GM18951 (cell line): ENCODE results near the gene TNNT3.

ENCODE experiments used
- POLR2A ChIP-seq: IDR thresholded peaks from 4 replicates; pipeline ENCODE4 v1.6.1; 2011; ENCODE audit warnings: mild to moderate bottlenecking; ENCODE audit not compliant: insufficient read length, insufficient read depth; ENCODE audit errors: extremely low read depth
- in situ Hi-C: fragments of 300-500 bp; cut with MboI; formaldehyde crosslinking; loops from one replicate; pipeline ENCODE4 v1.12.0; 2022; ENCODE audit warnings: low sequenced_read_pairs, mixed read lengths, inconsistent platforms; ENCODE audit not compliant: unreplicated experiment

TNNT3 gene

GRCh38 chr11:1935156-1936071 lies 15.9 kb downstream of the TNNT3 start:
- TF ChIP-seq POLR2A: no peak
- in situ Hi-C loops: no loop called here

GRCh38 chr11:1936072-1936780 lies 16.7 kb downstream of the TNNT3 start:
- TF ChIP-seq POLR2A: no peak
- in situ Hi-C loops: no loop called here

- TF ChIP-seq POLR2A: no peak
- in situ Hi-C loops: no loop called here
These were observed 17.5 kb downstream of the TNNT3 start for GRCh38 chr11:1936781-1937615.

- TF ChIP-seq POLR2A: no peak
- in situ Hi-C loops: no loop called here
These were observed 18.3 kb downstream of the TNNT3 start for GRCh38 chr11:1937616-1938342.

GRCh38 chr11:1938343-1939005 lies 19.0 kb downstream of the TNNT3 start:
- in situ Hi-C loops: no loop called here
- no peak for TF ChIP-seq POLR2A

GRCh38 chr11:1939006-1939625 lies 19.6 kb downstream of the TNNT3 start:
- TF ChIP-seq POLR2A: no peak

GRCh38 chr11:1939788-1940187 lies 20.3 kb downstream of the TNNT3 start:
- in situ Hi-C loops: loop anchor here (5.0 kb wide), 1 partner anchor 42 kb away; no protein-coding TSS in a partner anchor

More at GRCh38 chr11:1939006-1939625, 19.6 kb downstream of the TNNT3 start:
- in situ Hi-C loops: no loop called here

- in situ Hi-C loops: loop anchor here (5.0 kb wide), 1 partner anchor 45 kb away; no protein-coding TSS in a partner anchor
- TF ChIP-seq POLR2A: no peak
These were observed 23.2 kb downstream of the TNNT3 start for GRCh38 chr11:1942558-1943260.

- no peak for TF ChIP-seq POLR2A
- in situ Hi-C loops: loop anchor here (5.0 kb wide), 1 partner anchor 46 kb away; no protein-coding TSS in a partner anchor
These were observed 24.1 kb downstream of the TNNT3 start for GRCh38 chr11:1943576-1943975.

- in situ Hi-C loops: loop anchor here (5.0 kb wide), 1 partner anchor 47 kb away; no protein-coding TSS in a partner anchor
- TF ChIP-seq POLR2A: no peak
These were observed 24.5 kb downstream of the TNNT3 start for GRCh38 chr11:1943977-1944376.
